GM13976 (cell line): Measurements from ENCODE around the gene CASK.
"Not testable (repeated sequence)": the region's sequence is repeated elsewhere in the genome, so short reads cannot be mapped to it uniquely, and the experiment has no call there.

Source experiments
- DNase-seq: peaks from one replicate; pipeline ENCODE4 v3.0.0; 2012; ENCODE audit warnings: low spot score
- in situ Hi-C: fragments of 300-500 bp; cut with MboI; formaldehyde crosslinking; loops from one replicate; pipeline ENCODE4 v1.12.0; 2022; ENCODE audit warnings: low sequenced_read_pairs, mixed read lengths, inconsistent platforms; ENCODE audit not compliant: unreplicated experiment
- TF ChIP-seq, protein P1 (sequence below): IDR thresholded peaks from 2 replicates; pipeline ENCODE4 v1.5.1; 2012; ENCODE audit warnings: borderline replicate concordance, mild to moderate bottlenecking; ENCODE audit not compliant: insufficient read depth; ENCODE audit errors: extremely low read depth, missing control alignments, control extremely low read depth

The CASK gene

DNA sequence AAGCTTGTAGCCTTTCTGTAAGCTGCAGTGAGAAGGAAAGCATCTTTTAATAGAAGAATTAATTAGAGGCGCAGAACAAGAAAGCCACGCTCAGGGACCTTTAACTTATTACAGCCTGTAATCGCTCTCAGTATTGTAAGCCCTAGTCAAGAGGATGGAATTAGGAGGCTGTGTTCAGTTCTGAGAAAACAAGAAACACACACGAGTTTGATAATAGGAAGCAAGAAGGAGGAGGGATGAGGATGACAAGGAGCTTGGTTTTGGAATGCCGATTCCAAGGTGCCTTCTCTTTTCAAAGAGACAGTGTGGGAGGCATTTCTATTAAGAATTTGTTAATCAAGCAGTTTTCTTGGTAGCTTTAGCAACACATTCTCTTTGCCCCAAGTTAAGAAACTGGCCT lies 406.9 kb downstream of the CASK start:
- in situ Hi-C loops, result no loop called here
- TF ChIP-seq, protein P1, sequence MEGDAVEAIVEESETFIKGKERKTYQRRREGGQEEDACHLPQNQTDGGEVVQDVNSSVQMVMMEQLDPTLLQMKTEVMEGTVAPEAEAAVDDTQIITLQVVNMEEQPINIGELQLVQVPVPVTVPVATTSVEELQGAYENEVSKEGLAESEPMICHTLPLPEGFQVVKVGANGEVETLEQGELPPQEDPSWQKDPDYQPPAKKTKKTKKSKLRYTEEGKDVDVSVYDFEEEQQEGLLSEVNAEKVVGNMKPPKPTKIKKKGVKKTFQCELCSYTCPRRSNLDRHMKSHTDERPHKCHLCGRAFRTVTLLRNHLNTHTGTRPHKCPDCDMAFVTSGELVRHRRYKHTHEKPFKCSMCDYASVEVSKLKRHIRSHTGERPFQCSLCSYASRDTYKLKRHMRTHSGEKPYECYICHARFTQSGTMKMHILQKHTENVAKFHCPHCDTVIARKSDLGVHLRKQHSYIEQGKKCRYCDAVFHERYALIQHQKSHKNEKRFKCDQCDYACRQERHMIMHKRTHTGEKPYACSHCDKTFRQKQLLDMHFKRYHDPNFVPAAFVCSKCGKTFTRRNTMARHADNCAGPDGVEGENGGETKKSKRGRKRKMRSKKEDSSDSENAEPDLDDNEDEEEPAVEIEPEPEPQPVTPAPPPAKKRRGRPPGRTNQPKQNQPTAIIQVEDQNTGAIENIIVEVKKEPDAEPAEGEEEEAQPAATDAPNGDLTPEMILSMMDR, result no peak
- no peak for DNase-seq

DNA sequence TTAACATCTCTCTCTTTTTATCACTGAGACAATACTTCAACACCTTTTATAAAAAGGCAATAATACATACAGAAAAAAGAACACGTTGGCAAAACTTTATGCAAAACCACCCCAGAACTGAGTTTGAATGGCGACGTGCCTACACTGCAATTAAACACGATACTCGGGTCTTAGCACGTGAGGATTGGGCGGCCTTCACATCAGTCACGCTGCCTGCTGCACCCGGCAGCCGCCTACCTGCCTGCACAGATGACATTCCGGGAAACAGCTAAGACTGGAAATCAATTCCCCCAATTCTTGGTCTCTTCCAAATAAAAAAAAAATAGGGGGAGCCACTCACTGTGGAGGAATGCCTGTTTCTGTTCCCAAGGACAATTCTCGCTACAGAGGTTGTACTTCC lies 408.0 kb downstream of the CASK start:
- TF ChIP-seq, protein P1, result no peak
- in situ Hi-C loops, result no loop called here
- no peak for DNase-seq

DNA sequence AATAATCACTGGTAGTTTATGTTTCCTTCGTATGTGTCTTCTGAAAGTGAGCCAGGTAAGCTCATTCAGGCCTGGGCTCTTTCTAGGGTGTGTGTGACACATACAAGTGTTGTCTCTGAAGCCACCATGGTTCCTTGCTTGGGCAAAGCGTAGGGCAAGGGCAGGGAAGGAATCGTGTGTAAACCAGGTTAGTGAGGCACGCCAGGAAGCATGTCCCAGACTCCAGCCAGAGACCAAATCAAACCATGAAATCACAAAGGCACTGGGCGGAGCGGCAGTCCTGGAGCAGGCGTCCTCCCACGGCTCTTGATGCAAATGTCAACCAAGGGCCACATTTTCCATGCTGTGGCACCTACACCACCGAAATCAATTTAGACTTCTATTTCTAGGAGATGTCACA lies 409.2 kb downstream of the CASK start:
- in situ Hi-C loops, result no loop called here
- TF ChIP-seq, protein P1, result no peak
- DNase-seq, result no peak

DNA sequence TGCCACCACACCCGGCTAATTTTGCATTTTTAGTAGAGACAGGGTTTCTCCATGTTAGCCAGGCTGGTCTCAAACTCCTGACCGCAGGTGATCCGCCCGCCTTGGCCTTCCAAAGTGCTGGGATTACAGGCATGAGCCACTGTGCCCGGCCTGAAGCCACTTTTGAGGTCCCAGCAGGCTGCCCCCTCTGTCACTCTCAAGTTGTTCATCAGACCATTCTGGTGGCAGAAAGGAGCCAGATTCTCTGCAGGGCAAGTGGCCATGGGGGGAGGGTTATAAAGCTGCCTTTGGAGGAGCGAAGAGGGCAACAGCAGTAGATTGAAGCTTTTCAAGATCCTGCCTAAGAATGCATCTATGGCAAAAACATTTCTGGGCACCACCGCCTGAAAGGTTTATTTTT lies 410.5 kb downstream of the CASK start:
- in situ Hi-C loops, DNase-seq: not testable (repeated sequence)

DNA sequence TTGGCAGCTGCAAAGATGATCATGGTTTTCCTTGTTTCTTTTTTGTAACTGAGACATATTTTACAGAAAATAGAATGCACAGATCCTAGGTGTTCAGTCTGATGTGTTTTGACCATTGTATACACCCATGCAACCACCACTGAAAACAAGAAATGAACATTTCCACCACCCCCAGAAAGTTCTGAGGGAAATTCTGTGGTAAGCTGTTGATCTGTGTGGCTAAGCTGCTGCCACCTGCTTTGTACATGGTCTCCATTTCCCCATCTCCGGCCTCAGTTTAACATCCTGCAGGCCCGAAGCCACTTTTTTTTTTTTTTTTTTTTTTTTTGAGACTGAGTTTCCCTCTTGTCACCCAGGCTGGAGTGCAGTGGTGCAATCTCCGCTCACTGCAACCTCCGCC lies 411.0 kb downstream of the CASK start:
- in situ Hi-C loops, result no loop called here
- peak; percentile 44 for DNase-seq
- TF ChIP-seq, protein P1, result no peak

DNA sequence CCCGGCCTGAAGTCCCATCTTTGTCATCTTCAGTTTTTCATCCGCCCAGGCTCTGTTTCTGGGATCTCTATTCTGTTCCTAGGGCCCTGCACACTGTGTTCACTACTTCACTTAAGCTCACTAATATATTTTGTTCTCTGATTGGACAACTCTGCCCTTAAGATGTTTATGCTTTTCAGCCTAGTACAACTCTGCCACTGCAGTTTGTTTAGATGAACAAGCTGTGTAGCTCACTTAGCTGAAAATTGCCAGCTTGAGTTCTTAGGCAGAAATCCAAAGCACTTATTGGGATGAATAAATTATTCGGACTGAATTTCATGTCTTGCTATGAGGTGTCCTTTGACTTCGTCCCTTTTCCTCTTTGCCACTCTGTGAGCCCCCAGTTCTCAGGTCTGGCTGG lies 415.4 kb downstream of the CASK start:
- in situ Hi-C loops, result no loop called here
- DNase-seq, result no peak
- TF ChIP-seq, protein P1, result no peak

DNA sequence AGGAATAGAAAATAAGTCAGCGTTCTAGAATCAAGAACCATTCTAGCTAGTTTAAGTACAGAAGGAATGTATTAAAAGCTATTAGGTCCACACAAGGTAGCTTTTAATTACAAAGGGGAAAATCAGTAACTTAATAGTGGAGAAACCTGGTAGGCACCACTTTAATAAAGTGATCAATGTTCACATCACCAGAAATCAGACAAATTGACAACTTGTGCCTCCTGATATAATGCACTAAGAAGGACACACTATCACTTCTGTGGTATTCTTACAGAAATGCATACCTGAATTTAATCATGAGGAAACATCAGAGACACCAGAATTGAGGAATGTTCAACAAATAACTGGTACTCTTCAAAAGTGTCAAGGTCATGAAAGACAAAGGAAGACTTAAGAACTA lies 421.4 kb downstream of the CASK start:
- DNase-seq, result no peak
- TF ChIP-seq, protein P1, result no peak
- in situ Hi-C loops, result no loop called here

DNA sequence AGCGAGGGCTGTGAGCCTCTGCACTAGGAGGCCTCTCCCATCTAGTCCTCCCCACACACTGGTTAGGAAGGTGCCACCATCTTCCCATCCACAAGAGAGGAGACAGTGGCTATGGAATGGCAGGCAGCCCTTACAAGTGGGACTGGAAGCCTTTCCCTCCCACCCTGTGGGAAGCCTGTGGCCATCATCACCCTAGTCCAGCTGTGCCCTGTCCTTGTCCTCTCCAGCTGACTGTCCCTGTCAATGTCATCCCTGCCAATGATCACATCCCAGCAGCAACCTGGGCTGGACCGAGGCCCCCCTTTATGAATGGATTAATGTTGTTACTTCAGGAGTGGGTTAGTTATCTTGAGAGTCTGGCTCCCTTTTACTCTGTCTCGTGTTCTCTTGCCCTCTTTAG lies 423.4 kb downstream of the CASK start:
- TF ChIP-seq, protein P1, result no peak
- in situ Hi-C loops, result no loop called here
- no peak for DNase-seq
